NB4 (cell line): ENCODE data around the gene SLCO2A1.

Source experiments
- MAX ChIP-seq: IDR thresholded peaks from 2 replicates; pipeline ENCODE4 v1.6.1; 2011; ENCODE audit warnings: low read depth, low read length
- TF ChIP-seq, protein P1 (sequence below): IDR thresholded peaks from one replicate; pipeline ENCODE4 v1.5.1; 2012; ENCODE audit warnings: low read depth, low read length

DNA sequence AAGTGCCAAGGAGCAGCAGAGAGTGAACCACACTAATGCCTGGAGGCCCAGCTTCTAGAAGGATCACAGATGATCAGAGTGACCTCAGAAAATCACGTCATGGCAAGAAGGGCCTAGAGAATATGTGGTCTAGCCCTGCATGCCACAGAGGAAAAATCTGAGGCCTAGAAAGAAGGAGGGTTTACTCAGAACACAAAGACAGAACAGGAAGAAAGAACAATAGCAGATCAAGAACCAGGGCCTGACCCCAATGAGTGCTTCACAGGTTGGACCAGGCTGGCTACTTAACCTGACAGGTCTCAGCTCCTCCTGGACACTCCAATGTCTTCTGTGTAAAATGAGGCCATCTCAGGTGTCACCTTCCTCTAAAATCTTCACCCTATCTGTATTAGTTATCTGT lies 148.2 kb downstream of the SLCO2A1 start:
- TF ChIP-seq, protein P1, sequence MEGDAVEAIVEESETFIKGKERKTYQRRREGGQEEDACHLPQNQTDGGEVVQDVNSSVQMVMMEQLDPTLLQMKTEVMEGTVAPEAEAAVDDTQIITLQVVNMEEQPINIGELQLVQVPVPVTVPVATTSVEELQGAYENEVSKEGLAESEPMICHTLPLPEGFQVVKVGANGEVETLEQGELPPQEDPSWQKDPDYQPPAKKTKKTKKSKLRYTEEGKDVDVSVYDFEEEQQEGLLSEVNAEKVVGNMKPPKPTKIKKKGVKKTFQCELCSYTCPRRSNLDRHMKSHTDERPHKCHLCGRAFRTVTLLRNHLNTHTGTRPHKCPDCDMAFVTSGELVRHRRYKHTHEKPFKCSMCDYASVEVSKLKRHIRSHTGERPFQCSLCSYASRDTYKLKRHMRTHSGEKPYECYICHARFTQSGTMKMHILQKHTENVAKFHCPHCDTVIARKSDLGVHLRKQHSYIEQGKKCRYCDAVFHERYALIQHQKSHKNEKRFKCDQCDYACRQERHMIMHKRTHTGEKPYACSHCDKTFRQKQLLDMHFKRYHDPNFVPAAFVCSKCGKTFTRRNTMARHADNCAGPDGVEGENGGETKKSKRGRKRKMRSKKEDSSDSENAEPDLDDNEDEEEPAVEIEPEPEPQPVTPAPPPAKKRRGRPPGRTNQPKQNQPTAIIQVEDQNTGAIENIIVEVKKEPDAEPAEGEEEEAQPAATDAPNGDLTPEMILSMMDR, result no peak
- no peak for TF ChIP-seq MAX
